T47D (cell line): Measurements from ENCODE around the gene PPP4R2.
"Not testable (repeated sequence)": the region's sequence is repeated elsewhere in the genome, so short reads cannot be mapped to it uniquely, and the experiment has no call there.

ENCODE experiments used
- DNase-seq, 2 experiments: peaks; one replicate each; pipeline versions ENCODE4 v3.0.0 to v3.0.0-alpha.2; 2011 to 2012; ENCODE audit warnings: low read depth in 1 of 2, low spot score in 1 of 2
- JUND ChIP-seq: IDR thresholded peaks from 2 replicates; pipeline ENCODE4 v1.6.1; 2012; ENCODE audit warnings: low read depth
- in situ Hi-C: cut with HindIII; loops from 2 replicates; pipeline ENCODE4 v1.10.0; 2016; ENCODE audit warnings: low sequenced_read_pairs, low pct_unique_long_range_greater_than_20kb

PPP4R2 gene

GRCh38 chr3:73043414-73043813 lies 46.8 kb downstream of the PPP4R2 start:
- no peak for DNase-seq
- in situ Hi-C loops, result no loop called here
- no peak for TF ChIP-seq JUND

GRCh38 chr3:73045391-73045790 lies 48.8 kb downstream of the PPP4R2 start:
- in situ Hi-C loops, result no loop called here
- TF ChIP-seq JUND, result no peak
- DNase-seq, result no peak

GRCh38 chr3:73046195-73046594 lies 49.6 kb downstream of the PPP4R2 start:
- no peak for TF ChIP-seq JUND
- in situ Hi-C loops, result no loop called here
- no peak for DNase-seq

- DNase-seq, result no peak
- in situ Hi-C loops, result no loop called here
- TF ChIP-seq JUND, result no peak
Measured at GRCh38 chr3:73049319-73049718, 52.7 kb downstream of the PPP4R2 start.

GRCh38 chr3:73052857-73053256 lies 56.2 kb downstream of the PPP4R2 start:
- no peak for TF ChIP-seq JUND
- DNase-seq, result no peak
- in situ Hi-C loops, result no loop called here

GRCh38 chr3:73055583-73055982 lies 59.0 kb downstream of the PPP4R2 start:
- TF ChIP-seq JUND, result no peak
- in situ Hi-C loops, result no loop called here
- DNase-seq, result no peak

GRCh38 chr3:73056014-73056844 lies 59.6 kb downstream of the PPP4R2 start:
- in situ Hi-C loops, result no loop called here
- peak in 1 of 2 experiments; percentile 56 for DNase-seq
- TF ChIP-seq JUND, result no peak

GRCh38 chr3:73056845-73057150 lies 60.2 kb downstream of the PPP4R2 start:
- no peak for DNase-seq
- no peak for TF ChIP-seq JUND
- in situ Hi-C loops, result no loop called here

GRCh38 chr3:73060302-73060723 lies 63.7 kb downstream of the PPP4R2 start:
- no peak for DNase-seq
- in situ Hi-C loops, result no loop called here
- TF ChIP-seq JUND, result no peak

GRCh38 chr3:73061416-73061815 lies 64.8 kb downstream of the PPP4R2 start, which contains the start of gene EBLN2:
Gene EBLN2 (plus strand): TSS chr3:73061659. CDS start chr3:73062082, 423 bp downstream.
- in situ Hi-C loops, result no loop called here
- TF ChIP-seq JUND, result no peak
- no peak for DNase-seq

GRCh38 chr3:73066243-73066642 lies 69.6 kb downstream of the PPP4R2 start:
- in situ Hi-C loops, result not testable (repeated sequence)

GRCh38 chr3:73068419-73068818 lies 71.8 kb downstream of the PPP4R2 start:
- TF ChIP-seq JUND, result no peak
- in situ Hi-C loops, result no loop called here
- DNase-seq, result no peak

More at GRCh38 chr3:73066243-73066642, 69.6 kb downstream of the PPP4R2 start:
- DNase-seq, result not testable (repeated sequence)

- no peak for DNase-seq
- TF ChIP-seq JUND, result no peak
- in situ Hi-C loops, result no loop called here
Measured at GRCh38 chr3:73069187-73069586, 72.6 kb downstream of the PPP4R2 start.
